OCI-LY3 (cell line): ENCODE data around the gene ST8SIA2.

Experiments used
- H2AFZ ChIP-seq: fragments of 200-600, 300-600 bp; shearing (Covaris generic); 2 replicates; pipeline ENCODE4 v1.6.0; 2014; ENCODE audit warnings: antibody characterized with exemption, low read depth, low read length
- H3K27ac ChIP-seq: fragments of 200-600, 300-600 bp; sonication (generic); 2 replicates; pipeline ENCODE4 v1.5.1; 2014; ENCODE audit warnings: mild to moderate bottlenecking, low read length, moderate library complexity, mixed read lengths
- H3K27me3 ChIP-seq: fragments of 200-600, 300-600 bp; sonication (generic); 2 replicates; pipeline ENCODE4 v1.6.1; 2014; ENCODE audit warnings: low read depth, low read length, mixed read lengths
- H3K36me3 ChIP-seq: fragments of 200-600, 300-600 bp; sonication (generic); replicated peaks from 2 replicates; pipeline ENCODE3; 2014; ENCODE audit warnings: low read depth, low read length, mixed read lengths
- H3K4me1 ChIP-seq: fragments of 300-600, 200-600 bp; sonication (generic); 2 replicates; pipeline ENCODE4 v1.6.1; 2014; ENCODE audit warnings: low read length, mixed read lengths
- H3K4me2 ChIP-seq: fragments of 200-600, 300-600 bp; sonication (generic); 2 replicates; pipeline ENCODE4 v1.6.1; 2014; ENCODE audit warnings: low read length, mixed read lengths
- H3K4me3 ChIP-seq: fragments of 300-600, 200-600 bp; sonication (generic); 2 replicates; pipeline ENCODE4 v1.5.1; 2014; ENCODE audit warnings: antibody characterized with exemption, mild to moderate bottlenecking, low read length, moderate library complexity
- H3K79me2 ChIP-seq: fragments of 300-600, 200-600 bp; shearing (Covaris generic); 2 replicates; pipeline ENCODE4 v1.6.1; 2014; ENCODE audit warnings: mild to moderate bottlenecking, low read length, mixed read lengths
- H3K9ac ChIP-seq: fragments of 300-600, 200-600 bp; shearing (Covaris generic); 2 replicates; pipeline ENCODE4 v1.6.0; 2014; ENCODE audit warnings: mild to moderate bottlenecking, low read length, moderate library complexity
- H3K9me3 ChIP-seq: fragments of 200-600, 300-600 bp; shearing (Covaris generic); 2 replicates; pipeline ENCODE4 v1.6.1; 2014; ENCODE audit warnings: low read length, mixed read lengths; ENCODE audit not compliant: insufficient read depth
- H4K20me1 ChIP-seq: fragments of 200-600, 300-600 bp; sonication (generic); 2 replicates; pipeline ENCODE4 v1.6.1; 2016; ENCODE audit warnings: low read length, mixed read lengths; ENCODE audit not compliant: insufficient read depth
- CTCF ChIP-seq: fragments of 200-600, 300-600 bp; sonication (generic); IDR thresholded peaks from 2 replicates; pipeline ENCODE4 v1.5.1; 2014; ENCODE audit warnings: antibody characterized with exemption, low read length, low read depth
- EZH2phosphoT487 ChIP-seq: fragments of 200-600 bp; shearing (Covaris generic); IDR thresholded peaks from 2 replicates; pipeline ENCODE4 v1.6.1; 2018; ENCODE audit warnings: antibody characterized with exemption, mixed run types, low read depth

Gene ST8SIA2, protein sequence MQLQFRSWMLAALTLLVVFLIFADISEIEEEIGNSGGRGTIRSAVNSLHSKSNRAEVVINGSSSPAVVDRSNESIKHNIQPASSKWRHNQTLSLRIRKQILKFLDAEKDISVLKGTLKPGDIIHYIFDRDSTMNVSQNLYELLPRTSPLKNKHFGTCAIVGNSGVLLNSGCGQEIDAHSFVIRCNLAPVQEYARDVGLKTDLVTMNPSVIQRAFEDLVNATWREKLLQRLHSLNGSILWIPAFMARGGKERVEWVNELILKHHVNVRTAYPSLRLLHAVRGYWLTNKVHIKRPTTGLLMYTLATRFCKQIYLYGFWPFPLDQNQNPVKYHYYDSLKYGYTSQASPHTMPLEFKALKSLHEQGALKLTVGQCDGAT

DNA sequence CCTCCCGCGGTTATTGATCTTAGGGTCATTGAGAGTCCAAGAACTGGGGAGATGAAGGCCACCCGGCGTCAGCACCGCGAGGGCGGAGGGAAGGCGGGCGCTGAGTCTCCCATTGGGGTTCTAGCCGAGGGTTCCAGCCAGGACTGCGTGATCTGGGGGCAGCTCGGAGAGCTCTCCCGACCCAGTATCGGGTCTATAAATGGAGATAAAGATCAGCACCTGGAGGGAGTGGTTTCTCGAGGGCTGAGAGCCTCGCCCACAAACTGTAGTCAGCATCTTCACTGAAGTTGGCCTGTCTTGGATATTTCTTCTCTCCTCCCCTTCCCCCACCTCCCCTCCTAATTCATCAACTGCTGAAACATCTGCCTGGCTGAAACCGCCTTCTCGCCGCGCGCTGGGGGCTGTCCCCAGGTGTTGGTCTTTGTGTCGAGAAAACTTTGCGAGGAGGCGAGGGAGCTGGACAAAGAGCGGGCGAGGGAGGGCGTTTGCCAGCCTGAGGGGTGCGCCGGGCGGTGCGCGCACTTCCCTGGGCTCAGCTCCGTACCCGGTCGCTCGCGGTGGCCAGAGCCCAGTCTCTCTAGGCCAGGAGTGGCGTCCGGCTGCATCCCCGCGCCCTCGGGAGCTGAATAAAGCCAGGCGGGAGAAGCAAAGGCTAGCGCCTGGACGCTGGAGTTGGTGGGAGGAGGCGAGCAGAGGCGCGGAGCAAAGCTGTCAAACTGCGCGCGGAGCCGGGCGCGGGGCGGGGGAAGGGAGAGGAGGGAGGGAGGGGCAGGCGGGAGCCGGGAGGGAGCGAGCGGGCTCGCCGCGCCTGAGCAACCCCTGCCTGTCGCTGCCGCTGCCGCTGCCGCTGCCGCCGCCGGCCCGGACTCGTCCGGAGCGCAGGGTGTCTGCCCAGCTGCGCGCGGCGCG, at the start of gene ST8SIA2:
Gene ST8SIA2 (plus strand): TSS at position 811 of the 909 bp plus-strand sequence. CDS start 184 bp downstream, outside the sequence.
- H3K4me2 ChIP-seq = no peak within 1 kb of the TSS
- no peak within 1 kb of the TSS for H3K4me3 ChIP-seq
- no peak within 1 kb of the TSS for H2AFZ ChIP-seq
- no peaks in the 10 kb centered on the region for H4K20me1 ChIP-seq
- H3K36me3 ChIP-seq = no peaks in the 10 kb centered on the region
- no peak within 1 kb of the TSS for H3K9ac ChIP-seq
- H3K4me1 ChIP-seq = no peaks in the 10 kb centered on the region
- H3K27ac ChIP-seq = no peak within 1 kb of the TSS
- H3K27me3 ChIP-seq = peaks cover 21% of the 10 kb centered on the region
- no peaks in the 10 kb centered on the region for H3K9me3 ChIP-seq
- TF ChIP-seq EZH2phosphoT487 (no peak), CTCF (no peak)
- H3K79me2 ChIP-seq = no peaks in the 10 kb centered on the region

- H3K27me3 ChIP-seq = peaks cover 48% of the 10 kb centered on the region
- H3K9ac ChIP-seq = no peak overlapping the region
- no peaks in the 10 kb centered on the region; the same call in 1 of the 2 replicates for H4K20me1 ChIP-seq
- no peaks in the 10 kb centered on the region for H3K36me3 ChIP-seq
- no peak overlapping the region for H3K4me3 ChIP-seq
- H3K4me1 ChIP-seq = peaks cover 8% of the 10 kb centered on the region
- TF ChIP-seq EZH2phosphoT487 = no peak
- TF ChIP-seq CTCF = no peak
- H3K9me3 ChIP-seq = no peaks in the 10 kb centered on the region
- H3K79me2 ChIP-seq = no peaks in the 10 kb centered on the region
- H2AFZ ChIP-seq = no peak overlapping the region
- H3K27ac ChIP-seq = no peak overlapping the region
- H3K4me2 ChIP-seq = no peak overlapping the region
Measured at GRCh38 chr15:92343924-92344643, 49.6 kb upstream of the ST8SIA2 start.

- TF ChIP-seq EZH2phosphoT487 (no peak), CTCF (no peak)
- Histone ChIP-seq H3K27me3 (peaks cover 58% of the 10 kb centered on the region), H3K9ac (no peak overlapping the region), H2AFZ (no peak overlapping the region), H3K4me2 (no peak overlapping the region), H3K4me3 (no peak overlapping the region), H3K27ac (no peak overlapping the region), H3K79me2 (no peaks in the 10 kb centered on the region), H3K4me1 (peaks cover 8% of the 10 kb centered on the region), H3K36me3 (no peaks in the 10 kb centered on the region), H3K9me3 (no peaks in the 10 kb centered on the region), H4K20me1 (no peaks in the 10 kb centered on the region; the same call in 1 of the 2 replicates)
Measured at GRCh38 chr15:92346063-92346462, 47.6 kb upstream of the ST8SIA2 start.
